Breast epithelium (tissue), 3 donors: ENCODE data around the gene TBXAS1.

Experiments
- CTCF ChIP-seq, 3 donors: fragments of 450-650 bp; IDR thresholded peaks; one replicate each; pipeline ENCODE4 v1.5.1; 2016 to 2017; ENCODE audit warnings: antibody characterized with exemption in 3 of 3, mild to moderate bottlenecking in 3 of 3, moderate library complexity in 3 of 3
- POLR2AphosphoS5 ChIP-seq, 3 donors: sonication (generic); formaldehyde crosslinking; IDR thresholded peaks; one replicate each; pipeline ENCODE4 v1.6.1; 2017; ENCODE audit warnings: antibody characterized with exemption in 3 of 3

- TF ChIP-seq CTCF (IDR thresholded peaks at IDR 0.05) (no peak), POLR2AphosphoS5 (IDR thresholded peaks at IDR 0.05) (no peak)
Measured at GRCh38 chr7:139867847-139868246, 38.8 kb downstream of the TBXAS1 start.
